ENCODE data around the gene SAT2. TPM values are rescaled to one million over a fixed set of nuclear protein-coding genes. Genes with fewer than 3 reads are reported as not detected.
A peak's percentile ranks its signal among the peaks of the same experiment; 100 is the strongest.

The SAT2 gene
- total and polyA plus RNA-seq, 2 of the 13 experiments (the other 11 are each of a cell fraction or from before 2014, with no cell fraction given), result 37.6 to 93.7 TPM

GRCh38 chr17:7667656-7668406 lies 40.2 kb upstream of the SAT2 start:
- H4K20me1 ChIP-seq (ENCODE audit: insufficient read depth, low read length), result no peaks in the 10 kb centered on the region
- in situ Hi-C loops (cut with HindIII; ENCODE audit: extremely low pct_ligation_motif_present, low pct_unique_long_range_greater_than_20kb) (no loop called here), intact Hi-C loops (cut with micrococcal nuclease; ENCODE audit: unreplicated experiment) (no loop called here)
- WGBS (ENCODE audit: low lambda C conversion rate), result 89% methylated on average over 7 of the region's 10 CpGs
- no peak overlapping the region for H3K4me3 ChIP-seq (replicated peaks in 1 of 3; ENCODE audit: insufficient read depth in 1 of 3, low read depth in 2 of 3, low read length in 3 of 3)
- H3K4me1 ChIP-seq (ENCODE audit: insufficient read depth, low read length), result no peaks in the 10 kb centered on the region
- peaks cover 10 to 14% of the 10 kb centered on the region in 2 experiments; a peak in 4 of 5 replicates for H3K36me3 ChIP-seq (replicated peaks in 1 of 2; ENCODE audit: control insufficient read depth in 1 of 2, insufficient read depth in 2 of 2, low read length in 2 of 2)
- H3K9ac ChIP-seq (ENCODE audit: insufficient read depth, low read depth, low read length), result no peak overlapping the region
- DNase-seq (ENCODE audit: low spot score) (no peak), FAIRE-seq (no peak), ATAC-seq (no peak)
- peak; percentile 34 for TF ChIP-seq AGO2 (optimal IDR thresholded peaks at IDR 0.05; ENCODE audit: low read depth, low read length)
- 0 out of 2 replicates have a peak, but pooled peaks have one; percentile 7 for TF ChIP-seq POLR2G (IDR thresholded peaks at IDR 0.05; ENCODE audit: low read depth, low read length)
- no peak for TF ChIP-seq PAXIP1 (CRISPR knock-in tag; conservative IDR thresholded peaks at IDR 0.05)
- no peak for TF ChIP-seq EED (CRISPR knock-in tag; IDR thresholded peaks at IDR 0.05)
- TF ChIP-seq ZNF414 (CRISPR knock-in tag; IDR thresholded peaks at IDR 0.05), result no peak
- BruUV-seq (replicated peaks), result no TSS peak
- POLR2A ChIA-PET, result interaction anchor here (1.2 to 2.1 kb wide), 2 partner anchors 19 to 40 kb away, joined by 5 to 7 read pairs; partner anchors contain the start of genes SAT2, TP53 and WRAP53
- no peak overlapping the region for H3K4me2 ChIP-seq (ENCODE audit: low read depth, low read length)
- no peak overlapping the region for H3K27ac ChIP-seq (ENCODE audit: extremely low read length, insufficient read depth, low read length)
- H3K9me3 ChIP-seq (ENCODE audit: low read length), result no peaks in the 10 kb centered on the region
- CTCF ChIA-PET (ENCODE audit: low intra/inter-chr PET ratio, low total read pairs), result no interaction called here
- H3K27me3 ChIP-seq (ENCODE audit: control insufficient read depth in 1 of 2, insufficient read depth in 2 of 2, low read length in 2 of 2), result no peaks in the 10 kb centered on the region
- H3K79me2 ChIP-seq (ENCODE audit: insufficient read depth, low read length), result no peaks in the 10 kb centered on the region
- H2AFZ ChIP-seq (ENCODE audit: low read length), result no peak overlapping the region

Measured in HepG2 (cell line).